ENCODE measurements around the gene SMAD3.

- TF ChIP-seq CTCF (IDR thresholded peaks at IDR 0.05) (no peak), POLR2A (IDR thresholded peaks at IDR 0.05) (no peak), POLR2AphosphoS5 (IDR thresholded peaks at IDR 0.05) (no peak)
These were observed 131.9 kb downstream of the SMAD3 start for GRCh38 chr15:67197364-67197695.

Data from suprapubic skin (tissue), 4 donors.